GM21423 (cell line): ENCODE data around the gene ZNF428.
"Not testable (repeated sequence)": the region's sequence is repeated elsewhere in the genome, so short reads cannot be mapped to it uniquely, and the experiment has no call there.

Source experiments
- ATAC-seq: cut with Tn5 transposase; IDR thresholded peaks from one replicate; pipeline ENCODE4 v1.9.1; 2021; ENCODE audit warnings: mild to moderate bottlenecking, moderate library complexity; ENCODE audit not compliant: unreplicated experiment

The ZNF428 gene

DNA sequence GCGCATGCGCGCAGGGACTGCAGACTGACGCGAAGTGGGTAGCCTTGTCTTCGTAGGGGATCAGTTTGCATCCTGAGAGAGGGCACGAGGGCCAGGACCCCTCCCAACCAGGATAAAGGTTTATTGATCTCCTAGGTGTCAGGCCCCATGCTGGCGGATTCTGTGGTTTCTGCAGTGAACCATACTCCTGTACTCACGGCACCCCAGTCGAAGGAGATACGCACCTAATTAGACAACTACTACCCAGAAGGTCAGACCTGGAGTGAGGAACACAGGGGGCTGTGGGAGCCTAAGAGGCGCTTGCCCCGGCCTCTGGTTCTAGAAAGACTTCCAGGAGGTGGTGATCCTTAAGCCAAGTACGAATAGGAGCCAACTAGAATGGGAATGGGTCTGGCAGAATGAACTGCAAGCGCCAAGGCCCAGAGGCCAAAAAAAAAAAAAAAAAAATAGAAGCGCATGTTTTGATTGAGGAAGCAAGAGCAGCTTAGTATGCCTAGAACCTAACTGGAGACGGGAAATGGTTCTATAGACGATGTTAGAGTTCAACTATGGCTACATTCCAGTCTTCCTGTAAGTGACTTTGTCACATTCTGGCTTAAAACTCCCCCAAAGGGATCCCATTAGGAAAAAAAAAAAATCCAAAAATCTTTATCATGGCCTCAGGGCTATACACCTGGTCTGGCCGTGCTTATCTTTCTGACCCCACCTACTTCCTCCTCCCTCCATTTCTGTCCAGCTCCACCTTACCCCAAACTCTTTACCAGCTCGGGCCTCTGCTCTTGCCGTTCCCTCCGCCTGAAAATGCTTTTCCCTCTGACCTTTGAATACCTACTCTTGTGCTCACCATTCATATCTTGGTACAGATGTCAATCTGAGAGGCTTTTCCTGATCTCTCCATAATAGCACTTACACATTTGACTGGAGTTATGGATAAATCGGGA is 902 bp upstream of the ZNF428 start:
- ATAC-seq = no peak

DNA sequence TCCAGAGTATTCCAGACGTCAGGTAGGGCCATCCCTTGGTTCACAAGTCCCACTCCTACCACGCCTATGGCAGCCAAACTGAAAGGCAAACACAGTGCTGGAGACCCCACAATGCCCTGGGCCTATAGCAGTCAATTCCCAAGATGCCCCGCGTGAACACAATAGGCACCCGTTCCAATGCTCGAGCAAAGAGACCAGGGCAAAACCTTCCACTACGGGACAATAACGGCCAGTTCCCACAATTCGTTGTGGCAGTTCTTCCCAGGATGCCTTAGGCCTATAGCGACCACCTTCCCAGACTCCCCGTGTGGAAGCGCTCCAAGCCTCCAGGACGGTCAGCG is 538 bp downstream of the ZNF428 start:
- ATAC-seq = peak; percentile 19

DNA sequence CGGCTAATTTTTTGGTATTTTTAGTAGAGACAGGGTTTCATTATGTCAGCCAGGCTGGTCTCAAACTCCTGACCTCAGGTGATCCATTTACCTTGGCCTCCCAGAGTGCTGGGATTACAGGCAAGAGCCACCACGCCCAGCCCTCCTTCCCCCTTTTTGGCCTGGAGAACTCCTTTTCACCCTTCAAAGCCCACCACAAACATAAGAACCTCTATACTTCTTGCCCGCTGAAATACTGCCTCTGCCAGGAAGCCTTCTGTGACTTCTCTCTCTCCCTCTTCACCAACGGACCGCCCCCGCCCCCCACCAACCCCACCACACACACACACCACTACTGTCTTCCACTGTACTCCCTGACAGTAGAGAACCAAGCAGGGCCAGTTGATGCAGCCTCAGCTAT is 2.5 kb downstream of the ZNF428 start:
- ATAC-seq = no peak

DNA sequence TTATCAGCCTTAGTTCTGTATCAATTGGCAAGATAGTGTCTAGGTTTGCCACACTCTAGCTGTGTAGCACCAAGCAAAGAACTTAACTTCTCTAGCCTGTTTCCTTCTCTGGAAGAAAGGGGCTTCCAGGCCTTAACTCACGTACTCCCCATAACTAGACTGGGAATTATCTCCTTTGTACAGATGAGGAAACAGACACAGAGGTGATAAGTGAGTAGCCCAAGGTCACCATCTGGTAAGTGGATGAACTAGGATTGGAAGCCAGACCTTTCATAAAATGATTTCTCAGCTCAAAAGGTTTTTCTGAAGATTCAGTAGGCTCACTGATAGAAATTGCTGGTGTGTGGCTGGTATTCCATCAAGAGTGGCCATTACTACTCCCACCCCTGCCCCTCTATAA is 3.1 kb downstream of the ZNF428 start:
- no peak for ATAC-seq

DNA sequence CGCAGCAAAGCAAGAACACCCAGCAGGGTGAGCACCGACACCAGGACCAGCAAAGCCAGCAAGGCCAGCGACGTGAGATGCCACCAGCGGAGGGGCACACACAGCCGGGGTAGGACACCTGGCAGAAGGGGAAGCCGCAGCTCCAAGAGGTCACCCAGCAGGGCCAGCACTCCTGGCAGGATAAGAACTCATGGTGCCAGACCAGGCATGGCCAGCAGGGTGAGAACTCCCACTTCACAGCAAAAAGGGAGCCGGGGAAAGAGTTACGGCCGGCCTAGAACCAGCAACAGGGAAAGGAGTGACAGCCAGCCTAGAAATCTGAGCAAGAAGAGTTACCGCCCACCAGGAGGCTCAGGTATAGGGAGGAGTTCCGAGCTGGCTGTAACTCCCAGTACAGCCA is 7.1 kb downstream of the ZNF428 start:
- no peak for ATAC-seq

DNA sequence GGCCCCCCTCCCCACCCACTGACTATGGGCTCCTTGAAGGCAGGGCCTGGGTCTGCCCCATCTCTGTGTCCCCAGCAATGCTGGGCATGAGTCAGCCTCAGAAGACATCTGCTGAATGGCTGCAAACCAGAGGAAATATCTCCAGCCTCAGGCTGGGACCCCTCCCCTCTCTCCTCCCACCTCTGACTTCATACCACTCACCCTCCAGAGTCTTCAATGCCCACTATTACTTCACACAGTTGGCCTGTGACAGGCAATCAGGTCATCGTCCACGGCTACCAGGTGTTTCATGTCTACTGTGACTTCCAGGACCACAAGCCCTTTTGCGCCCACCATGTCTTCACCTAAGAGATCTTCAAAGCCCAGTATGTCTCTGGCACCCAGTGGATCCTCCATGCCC is 7.6 kb downstream of the ZNF428 start, which contains the start of gene SRRM5:
Gene SRRM5 (plus strand): TSS at position 301 of the 400 bp plus-strand sequence. CDS start 34 bp downstream, at position 335.
- ATAC-seq = no peak

DNA sequence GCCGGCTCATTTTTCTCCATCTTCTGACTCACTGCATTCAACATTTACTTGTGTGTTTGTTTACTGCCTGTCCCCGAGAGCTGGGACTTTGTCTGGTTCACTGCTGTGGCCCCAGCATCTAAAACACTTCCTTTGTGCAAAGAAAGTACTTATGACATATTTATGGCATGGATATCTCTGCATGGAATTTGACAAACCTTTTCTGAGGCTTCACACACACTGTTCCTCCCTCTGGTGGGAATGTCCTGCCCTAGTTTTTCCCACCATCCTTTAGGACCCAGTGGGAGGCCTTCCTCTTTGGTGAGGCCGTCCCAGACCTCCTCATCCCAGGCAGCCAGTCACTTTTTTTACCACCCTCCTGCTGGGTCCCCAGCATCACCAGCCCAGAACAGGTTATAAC is 8.9 kb downstream of the ZNF428 start:
- no peak for ATAC-seq

DNA sequence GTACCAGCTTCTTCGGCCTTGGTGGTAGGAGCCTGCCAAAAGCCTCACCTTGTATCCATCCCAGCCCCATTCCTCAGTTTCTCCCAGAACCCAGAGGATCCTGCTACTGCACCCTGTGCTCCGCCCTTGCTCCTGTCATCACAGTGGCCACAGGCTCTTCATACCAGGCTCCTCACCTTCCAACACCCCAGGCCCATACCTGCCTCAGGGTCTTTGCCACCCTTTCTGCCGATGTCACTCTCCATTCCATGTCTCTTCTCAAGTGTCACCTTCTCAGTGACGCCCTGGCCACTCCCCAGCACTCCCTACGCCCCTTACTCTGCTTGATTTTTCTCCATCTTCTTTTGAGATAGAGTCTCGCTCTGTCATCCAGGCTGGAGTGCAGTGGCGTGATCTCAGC is 9.6 kb downstream of the ZNF428 start:
- no peak for ATAC-seq

DNA sequence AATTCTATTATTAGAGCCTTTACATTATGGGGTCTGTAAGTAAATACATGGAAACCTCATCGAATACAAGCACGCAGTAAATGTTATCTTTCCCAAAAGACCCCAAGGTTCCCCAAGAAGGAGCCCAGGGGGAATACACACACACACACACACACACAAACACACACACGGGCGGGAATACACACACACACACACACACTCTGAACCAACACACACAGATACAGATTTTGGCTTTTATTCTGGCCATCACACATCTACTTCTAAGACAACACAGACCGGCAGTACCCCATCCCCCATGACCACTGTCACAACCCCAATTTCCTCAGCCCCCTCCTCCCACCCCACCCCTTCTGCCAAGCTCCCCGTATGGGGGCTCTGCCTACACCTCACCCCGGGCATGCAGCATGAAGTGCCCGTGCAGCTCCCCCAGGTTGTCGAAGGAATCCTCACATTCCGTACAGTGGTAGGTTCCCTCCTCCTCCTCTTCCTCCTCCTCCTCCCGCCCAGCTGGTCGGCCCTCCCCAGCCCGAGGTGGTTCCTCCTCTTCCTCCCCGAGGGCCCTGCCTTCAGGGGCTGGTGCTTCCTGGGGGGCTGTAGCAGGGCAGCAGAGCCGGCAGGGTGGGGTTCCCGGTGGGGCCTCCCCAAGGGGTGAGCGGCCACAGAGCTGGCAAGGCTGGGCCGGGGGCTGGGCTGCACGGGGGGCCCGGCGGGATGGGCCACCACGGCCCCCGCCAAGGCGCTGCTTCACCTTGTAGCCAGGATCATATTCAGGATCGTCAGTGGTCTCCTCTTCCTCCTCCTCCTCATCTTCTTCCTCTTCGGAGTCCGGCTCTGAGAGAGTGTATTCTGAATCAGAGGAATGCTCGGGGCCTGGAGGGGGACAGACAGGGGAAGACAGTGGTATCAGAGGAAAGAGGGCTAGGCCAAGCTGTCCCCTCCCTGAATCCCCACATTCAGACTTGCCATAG is 11.9 kb downstream of the ZNF428 start:
- ATAC-seq = no peak

DNA sequence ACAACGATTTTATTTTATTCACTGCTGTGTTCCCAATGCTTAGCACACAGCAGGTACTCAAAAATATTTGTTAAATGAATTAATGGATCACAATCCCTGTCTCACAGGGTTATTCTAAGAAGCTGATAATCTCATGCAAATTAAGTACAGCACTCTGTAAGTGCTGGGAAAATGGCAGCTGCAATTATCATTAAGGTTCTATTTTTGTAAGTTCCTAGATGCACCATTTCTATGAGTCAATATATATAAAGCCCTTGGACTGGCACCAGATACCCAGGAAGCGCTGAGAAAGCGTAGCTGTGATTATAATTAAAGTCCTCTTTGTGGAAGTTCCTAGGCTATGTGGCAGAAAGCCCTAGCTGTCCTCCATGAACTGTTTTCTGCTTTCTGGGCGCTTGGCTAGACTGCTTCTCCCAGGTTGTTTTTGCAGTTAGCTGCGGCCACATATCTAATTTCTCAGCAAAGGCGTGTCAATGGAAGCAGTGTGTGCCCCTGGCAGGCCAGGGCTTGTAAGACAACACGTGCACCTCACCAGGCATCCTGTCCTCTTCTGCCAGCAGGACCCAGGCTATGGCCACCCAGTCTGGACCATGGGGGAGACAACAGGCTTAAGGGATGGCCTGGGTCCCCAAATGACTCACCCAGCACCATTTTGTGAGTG is 12.7 kb downstream of the ZNF428 start:
- no peak for ATAC-seq

DNA sequence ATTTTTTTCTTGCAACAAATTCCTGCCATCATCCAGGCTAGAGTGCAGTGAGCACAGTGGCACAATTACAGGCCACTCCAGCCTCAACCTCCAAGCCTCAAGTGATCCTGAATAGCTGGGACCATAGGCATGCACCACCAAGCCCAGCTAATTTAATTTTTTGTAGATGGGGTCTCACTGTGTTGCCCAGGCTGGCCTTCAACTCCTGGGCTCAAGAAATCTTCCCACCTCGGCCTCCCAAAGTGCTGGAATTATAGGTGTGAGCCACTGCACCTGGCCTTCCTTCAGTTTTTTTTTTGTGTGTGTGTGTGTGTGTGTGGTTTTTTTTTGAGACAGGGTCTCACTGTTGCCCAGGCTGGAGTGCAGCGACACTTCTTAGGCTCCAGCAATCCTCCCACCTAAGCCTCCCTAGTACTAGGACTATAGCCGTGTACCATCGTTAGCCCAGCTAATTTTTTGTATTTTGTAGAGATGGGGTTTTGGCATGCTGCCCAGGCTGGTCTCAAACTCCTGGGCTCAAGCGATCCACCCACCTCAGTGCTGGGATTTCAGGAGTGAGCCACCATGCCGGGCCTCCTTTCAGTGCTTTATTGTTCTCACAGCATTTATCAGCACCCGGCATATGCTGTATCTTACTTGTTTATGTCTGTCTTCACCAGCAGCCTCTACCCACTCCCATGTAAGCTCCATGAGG is 13.4 kb downstream of the ZNF428 start:
- ATAC-seq = no peak

DNA sequence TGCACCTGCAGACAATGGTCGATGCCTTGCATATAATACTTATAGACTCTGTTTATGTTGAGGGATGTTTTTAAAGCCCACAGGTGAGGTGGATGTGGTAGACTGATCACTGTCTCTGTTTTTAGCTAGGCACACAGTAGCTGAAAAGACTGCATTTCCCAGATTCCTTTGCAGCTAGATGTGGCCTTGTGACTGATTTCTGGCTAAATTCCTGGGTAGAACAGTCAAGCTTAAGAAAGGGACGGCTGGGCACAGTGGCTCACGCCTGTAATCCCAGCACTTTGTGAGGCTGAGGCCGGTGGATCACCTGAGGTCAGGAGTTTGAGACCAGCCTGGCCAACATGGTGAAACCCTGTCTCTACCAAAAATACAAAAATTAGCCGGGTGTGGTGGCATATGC is 19.1 kb downstream of the ZNF428 start:
- ATAC-seq = not testable (repeated sequence)

DNA sequence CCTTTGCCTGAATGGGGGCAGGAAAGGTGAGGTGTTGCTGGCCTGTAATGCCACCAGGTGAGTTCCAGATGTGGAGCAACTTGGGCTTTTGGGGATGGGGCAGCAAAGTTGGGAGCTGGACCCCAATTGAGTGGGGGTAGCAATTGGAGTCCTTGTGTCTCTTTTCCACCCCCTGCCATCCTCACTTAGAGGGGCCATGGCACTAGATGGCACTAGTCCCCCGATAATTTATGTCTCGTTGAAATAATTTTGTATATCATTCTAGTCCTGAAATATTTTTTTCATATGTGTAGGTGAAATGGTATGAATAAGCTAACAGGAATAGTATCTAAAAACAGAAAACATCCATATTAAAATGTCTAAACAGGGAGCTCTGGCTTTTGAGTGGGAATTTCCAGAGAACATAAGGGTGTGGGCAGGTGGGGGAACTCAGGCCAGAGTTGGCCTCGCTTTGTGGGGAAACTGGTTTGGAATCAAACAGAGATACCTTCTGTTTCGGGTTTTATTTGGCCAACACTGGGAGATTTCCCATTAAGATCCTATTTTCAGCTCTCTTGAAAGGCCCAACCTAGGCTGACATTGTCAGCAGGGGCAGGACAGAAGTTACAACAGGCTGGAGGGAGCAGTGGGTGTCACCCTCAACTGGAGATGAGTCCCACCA is 19.7 kb downstream of the ZNF428 start:
- no peak for ATAC-seq

DNA sequence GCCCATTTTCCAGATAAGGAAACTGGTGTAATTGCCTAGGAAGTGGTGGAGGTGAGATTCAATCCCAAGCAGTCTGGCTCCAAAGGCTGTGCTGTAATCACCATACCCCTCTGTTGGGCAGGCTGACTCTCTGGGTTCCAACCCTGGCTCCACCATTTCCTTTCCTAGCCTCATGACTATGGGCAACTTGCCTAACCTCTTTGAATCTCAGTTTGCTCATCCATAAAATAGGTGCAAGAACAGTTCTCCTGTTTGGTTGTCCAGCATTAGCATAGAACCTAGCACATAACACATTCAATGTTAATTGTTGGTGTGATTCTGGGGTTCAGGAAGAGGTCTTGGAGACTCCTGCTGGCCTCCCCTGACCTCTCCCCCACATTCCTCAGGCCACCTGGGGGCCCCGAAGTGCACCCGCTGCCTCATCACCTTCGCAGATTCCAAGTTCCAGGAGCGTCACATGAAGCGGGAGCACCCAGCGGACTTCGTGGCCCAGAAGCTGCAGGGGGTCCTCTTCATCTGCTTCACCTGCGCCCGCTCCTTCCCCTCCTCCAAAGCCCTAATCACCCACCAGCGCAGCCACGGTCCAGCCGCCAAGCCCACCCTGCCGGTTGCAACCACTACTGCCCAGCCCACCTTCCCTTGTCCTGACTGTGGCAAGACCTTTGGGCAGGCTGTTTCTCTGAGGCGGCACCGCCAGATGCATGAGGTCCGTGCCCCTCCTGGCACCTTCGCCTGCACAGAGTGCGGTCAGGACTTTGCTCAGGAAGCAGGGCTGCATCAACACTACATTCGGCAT is 20.8 kb downstream of the ZNF428 start:
- ATAC-seq = no peak

DNA sequence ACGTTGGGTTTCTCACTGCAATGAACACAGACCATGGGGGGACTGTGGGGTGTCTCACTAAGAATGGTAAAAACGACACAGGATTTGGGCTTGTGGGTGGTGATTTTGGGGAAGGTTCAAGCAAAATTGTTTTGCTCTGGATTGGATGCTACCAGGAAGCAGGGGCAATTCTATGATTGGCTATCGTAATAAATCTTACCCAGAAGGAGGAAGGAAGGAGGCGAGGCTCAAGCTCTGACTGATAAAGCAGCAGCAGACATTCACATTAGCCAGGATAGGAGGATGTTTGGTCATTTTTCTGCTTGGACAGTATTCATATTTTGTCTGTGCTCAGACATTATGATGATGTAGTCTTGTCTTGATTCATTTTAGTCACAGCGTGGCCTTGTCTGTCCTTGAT is 21.6 kb downstream of the ZNF428 start:
- ATAC-seq = no peak

DNA sequence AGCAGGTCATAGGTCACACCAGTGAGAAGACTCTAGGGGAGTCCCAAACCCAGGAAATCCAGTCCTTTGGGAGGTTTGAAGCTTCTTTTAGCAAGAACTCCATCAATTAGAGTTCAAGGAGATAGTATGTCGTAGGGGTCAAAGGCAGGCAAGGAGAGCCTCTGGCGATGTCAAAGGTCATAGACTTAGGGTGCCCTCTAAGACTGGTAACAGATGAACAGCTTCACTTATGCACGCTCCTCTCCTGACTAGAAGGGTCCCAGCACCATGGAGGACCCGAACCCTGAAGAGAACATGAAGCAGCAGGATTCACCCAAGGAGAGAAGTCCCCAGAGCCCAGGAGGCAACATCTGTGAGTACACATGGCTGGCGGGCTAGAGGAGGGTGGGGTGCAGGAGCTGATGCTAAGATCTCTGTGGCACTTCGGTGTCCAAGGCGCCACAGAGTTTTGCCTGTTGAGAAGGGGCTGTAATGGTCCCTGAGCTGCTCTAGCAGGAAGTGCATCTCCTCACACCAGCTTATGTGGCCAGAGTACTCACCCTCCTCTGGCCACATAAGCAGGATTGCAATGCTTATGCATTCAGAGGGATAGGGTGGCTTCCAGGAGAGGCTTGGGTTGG is 22.5 kb downstream of the ZNF428 start:
- ATAC-seq = no peak

DNA sequence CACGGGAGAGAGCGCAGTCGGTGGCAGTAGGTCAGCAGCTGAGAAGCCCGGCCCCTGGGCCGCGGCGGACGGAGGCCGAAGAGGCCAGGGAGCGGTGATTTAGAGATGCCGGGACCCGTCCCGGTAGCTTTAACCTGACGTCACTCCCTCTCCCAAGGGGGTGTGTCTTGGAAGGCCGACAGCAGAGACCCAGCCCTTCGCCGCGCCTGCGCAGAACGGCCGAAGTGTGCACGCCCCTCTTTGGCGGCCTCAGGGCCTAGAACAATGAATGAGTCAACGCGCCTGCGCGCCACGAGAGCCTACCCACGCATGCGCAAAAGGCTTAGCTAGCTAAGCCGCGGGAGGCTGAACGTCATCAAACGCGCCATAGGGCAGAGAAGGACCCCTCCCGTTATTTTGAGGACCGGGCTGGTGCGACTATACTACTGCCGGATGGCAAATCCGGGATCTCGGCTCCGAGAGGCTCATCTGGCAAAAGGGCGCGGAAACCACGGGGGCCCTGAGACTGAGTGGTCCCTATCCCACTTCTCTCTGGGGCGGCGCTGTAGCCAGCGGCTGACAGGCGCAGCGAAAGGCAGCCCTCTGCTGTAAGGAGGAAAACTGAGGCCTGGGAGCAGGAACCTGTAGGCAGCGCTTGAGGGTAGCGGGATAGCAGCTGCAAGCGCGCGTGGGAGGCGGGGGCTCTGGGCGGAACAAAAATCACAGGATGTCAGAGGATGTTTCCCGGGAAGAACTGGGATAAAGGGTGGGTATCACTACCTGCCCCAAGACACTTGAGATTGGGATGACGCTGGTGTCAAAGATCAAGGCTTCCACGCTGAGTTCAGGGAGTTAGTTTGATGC is 23.2 kb downstream of the ZNF428 start, which contains the start of the genes IRGQ and ZNF576:
Gene IRGQ (minus strand): TSS at position 136 of the 843 bp plus-strand sequence. CDS start 796 bp downstream, outside the sequence.
Gene ZNF576 (plus strand): TSS at position 597 of the 843 bp plus-strand sequence. CDS start 514 bp downstream, outside the sequence.
- peak; percentile 79 for ATAC-seq

DNA sequence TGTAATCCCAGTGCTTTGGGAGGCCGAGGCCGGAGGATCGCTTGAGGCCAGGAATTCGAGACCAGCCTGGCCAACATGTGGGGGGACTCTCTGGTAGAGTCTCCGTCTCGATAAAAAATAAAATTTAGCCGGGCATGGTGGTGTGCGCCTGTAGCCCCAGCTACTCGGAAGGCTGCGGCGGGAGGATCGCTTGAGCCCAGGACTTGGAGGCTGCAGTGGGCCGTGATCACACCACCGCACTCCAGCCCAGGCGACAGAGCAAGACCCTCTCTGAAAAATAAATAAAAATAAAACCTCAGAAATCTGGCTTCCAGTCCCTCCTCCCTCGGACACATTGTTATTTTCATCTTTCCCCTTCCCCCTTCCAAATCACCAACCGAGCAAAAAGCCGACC is 23.8 kb downstream of the ZNF428 start:
- ATAC-seq = peak; percentile 0
